ENCODE data around the gene RPTOR. TPM values are rescaled to one million over a fixed set of nuclear protein-coding genes. Genes with fewer than 3 reads are reported as not detected.
A peak's percentile ranks its signal among the peaks of the same experiment; 100 is the strongest.

The RPTOR gene
- total RNA-seq, 4 donors from 2014 or later, result 19.0 to 48.3 (median 27.3) TPM

GRCh38 chr17:80987941-80988461, 443.4 kb downstream of the RPTOR start:
- Histone ChIP-seq H3K36me3 (no peaks in the 10 kb centered on the region), H3K4me3 (no peak overlapping the region), H3K9me3 (no peaks in the 10 kb centered on the region), H3K4me1 (no peaks in the 10 kb centered on the region), H3K27me3 (no peaks in the 10 kb centered on the region), H3K27ac (no peak overlapping the region)
- peak in 1 of 2 donors; percentile 14 for DNase-seq
- intact Hi-C loops (cut with DNase I; ENCODE audit: low total_unique reads), result no loop called here
- TF ChIP-seq POLR2A (IDR thresholded peaks at IDR 0.05) (no peak), CTCF (IDR thresholded peaks at IDR 0.05) (no peak)

GRCh38 chr17:80989586-80989913, 444.9 kb downstream of the RPTOR start:
- H3K4me3 ChIP-seq, result no peak overlapping the region
- no peaks in the 10 kb centered on the region for H3K9me3 ChIP-seq
- no peak overlapping the region for H3K27ac ChIP-seq
- DNase-seq, result no peak
- no peaks in the 10 kb centered on the region for H3K36me3 ChIP-seq
- H3K4me1 ChIP-seq, result no peaks in the 10 kb centered on the region
- no peak for TF ChIP-seq CTCF (IDR thresholded peaks at IDR 0.05)
- no peak for TF ChIP-seq POLR2A (IDR thresholded peaks at IDR 0.05)
- no peaks in the 10 kb centered on the region for H3K27me3 ChIP-seq
- intact Hi-C loops (cut with DNase I; ENCODE audit: low total_unique reads), result no loop called here

GRCh38 chr17:80990921-80991644, 446.4 kb downstream of the RPTOR start:
- Histone ChIP-seq H3K4me1 (no peaks in the 10 kb centered on the region), H3K27me3 (no peaks in the 10 kb centered on the region), H3K4me3 (peak overlapping the region; percentile 63 to 97), H3K36me3 (no peaks in the 10 kb centered on the region), H3K27ac (peak overlapping the region; percentile 74 to 80), H3K9me3 (no peaks in the 10 kb centered on the region)
- intact Hi-C loops (cut with DNase I; ENCODE audit: low total_unique reads), result no loop called here
- DNase-seq, result no peak
- TF ChIP-seq POLR2A (IDR thresholded peaks at IDR 0.05), result no peak
- TF ChIP-seq CTCF (IDR thresholded peaks at IDR 0.05), result no peak

GRCh38 chr17:80991645-80992076, 447.0 kb downstream of the RPTOR start, which contains the start of gene CHMP6:
TSS of gene CHMP6 (plus strand) at chr17:80991841. CDS start at chr17:80991919, 78 bp downstream.
- peak; percentile 40 to 44 for TF ChIP-seq POLR2A (IDR thresholded peaks at IDR 0.05)
- TF ChIP-seq CTCF (IDR thresholded peaks at IDR 0.05), result peak in 3 of 4 experiments; percentile 52 to 84 (median 71)
- Histone ChIP-seq H3K27ac (peak within 1 kb of the TSS; percentile 74 to 80), H3K36me3 (no peaks in the 10 kb centered on the region), H3K27me3 (no peaks in the 10 kb centered on the region), H3K4me3 (peak within 1 kb of the TSS; percentile 63 to 97), H3K4me1 (no peaks in the 10 kb centered on the region), H3K9me3 (no peaks in the 10 kb centered on the region)
- intact Hi-C loops (cut with DNase I; ENCODE audit: low total_unique reads), result no loop called here
- DNase-seq, result peak; percentile 72 to 75
